ENCODE measurements around the gene ASPM. TPM values are rescaled to one million over a fixed set of nuclear protein-coding genes. Genes with fewer than 3 reads are reported as not detected.

Gene ASPM
- total RNA-seq, 2 donors from 2014 or later = 59.0 to 61.5 TPM

DNA sequence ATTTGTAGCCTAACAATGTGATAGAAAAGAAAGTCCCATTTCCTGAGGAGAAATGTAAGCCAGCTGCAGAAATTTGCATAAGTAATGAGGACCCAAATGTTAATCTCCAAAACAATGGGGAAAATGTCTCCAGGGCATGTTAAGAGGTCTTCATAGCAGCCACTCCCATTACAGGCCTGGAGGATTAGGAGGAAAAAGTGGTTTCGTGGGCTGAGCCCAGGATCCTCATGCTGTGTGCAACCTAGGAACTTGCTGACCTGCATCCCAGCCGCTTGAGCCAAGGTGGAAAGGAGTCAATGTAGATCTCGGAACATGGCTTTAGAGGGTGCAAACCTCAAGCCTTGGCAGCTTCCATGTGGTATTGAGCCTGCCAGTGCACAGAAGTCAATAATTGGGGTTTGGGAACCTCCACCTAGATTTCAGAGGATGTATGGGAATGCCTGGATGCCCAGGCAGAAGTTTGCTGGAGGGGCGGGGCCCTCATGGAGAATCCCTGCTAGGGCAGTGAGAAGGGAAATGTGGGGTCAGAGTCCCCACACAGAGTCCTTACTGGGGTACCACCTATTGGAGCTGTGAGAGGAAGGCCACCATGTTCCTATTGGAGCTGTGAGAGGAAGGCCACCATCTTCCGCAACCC lies 65.2 kb downstream of the ASPM start:
- H3K4me3 Mint-ChIP-seq = no peak overlapping the region
- peaks cover 14% of the 10 kb centered on the region for H3K36me3 Mint-ChIP-seq (ENCODE audit: low read depth)

DNA sequence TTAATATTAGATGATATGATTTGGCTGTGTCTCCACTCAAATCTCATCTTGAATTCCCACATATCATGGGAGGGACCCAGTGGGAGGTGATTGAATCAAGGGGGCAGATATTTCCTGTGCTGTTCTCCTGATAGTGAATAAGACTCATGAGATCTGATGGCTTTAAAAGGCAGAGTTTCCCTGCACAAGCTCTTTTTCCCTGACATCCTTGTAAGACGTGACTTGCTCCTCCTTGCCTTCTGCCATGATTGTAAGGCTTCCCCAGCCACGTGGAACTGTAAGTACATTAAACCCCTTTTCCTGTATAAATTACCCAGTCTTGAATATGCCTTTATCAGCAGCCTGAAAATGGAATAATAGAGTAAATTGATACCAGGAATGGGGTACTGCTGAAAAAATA lies 66.1 kb downstream of the ASPM start:
- Mint-ChIP-seq H3K4me1 (no peaks in the 10 kb centered on the region), H3K27ac (no peak overlapping the region), H3K9me3 (peaks cover 12% of the 10 kb centered on the region), H3K4me3 (no peak overlapping the region), H3K36me3 (ENCODE audit: low read depth) (peaks cover 12% of the 10 kb centered on the region), H3K27me3 (peaks cover 2% of the 10 kb centered on the region)
- ATAC-seq (replicated peaks) = no peak

More for the DNA sequence above, 65.2 kb downstream of the ASPM start:
- H3K4me1 Mint-ChIP-seq = no peaks in the 10 kb centered on the region
- H3K27ac Mint-ChIP-seq = no peak overlapping the region
- H3K27me3 Mint-ChIP-seq = peaks cover 2% of the 10 kb centered on the region
- H3K9me3 Mint-ChIP-seq = peaks cover 12% of the 10 kb centered on the region
- no peak for ATAC-seq (replicated peaks)

DNA sequence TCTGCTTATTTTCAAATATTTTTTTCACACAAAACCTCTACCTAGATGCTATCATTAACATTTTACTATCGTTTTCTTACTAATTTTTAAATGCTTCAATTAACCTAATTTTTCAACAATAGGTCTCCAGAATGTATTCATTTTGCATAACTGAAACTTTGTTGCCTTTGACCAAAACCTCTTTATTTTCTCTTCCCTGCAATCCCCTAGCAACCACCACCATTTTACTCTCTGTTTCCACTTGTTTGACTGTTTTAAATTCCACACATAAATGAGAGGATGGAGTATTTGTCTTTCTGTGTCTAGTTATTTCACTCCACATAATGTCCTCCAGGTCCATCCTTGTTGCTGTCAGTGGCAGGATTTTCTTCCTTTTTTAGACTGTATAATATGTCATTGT lies 69.9 kb downstream of the ASPM start:
- Mint-ChIP-seq H3K4me3 (no peak overlapping the region), H3K27ac (no peak overlapping the region), H3K27me3 (peaks cover 2% of the 10 kb centered on the region), H3K4me1 (no peaks in the 10 kb centered on the region), H3K9me3 (peaks cover 8% of the 10 kb centered on the region), H3K36me3 (ENCODE audit: low read depth) (no peaks in the 10 kb centered on the region)
- no peak for ATAC-seq (replicated peaks)

DNA sequence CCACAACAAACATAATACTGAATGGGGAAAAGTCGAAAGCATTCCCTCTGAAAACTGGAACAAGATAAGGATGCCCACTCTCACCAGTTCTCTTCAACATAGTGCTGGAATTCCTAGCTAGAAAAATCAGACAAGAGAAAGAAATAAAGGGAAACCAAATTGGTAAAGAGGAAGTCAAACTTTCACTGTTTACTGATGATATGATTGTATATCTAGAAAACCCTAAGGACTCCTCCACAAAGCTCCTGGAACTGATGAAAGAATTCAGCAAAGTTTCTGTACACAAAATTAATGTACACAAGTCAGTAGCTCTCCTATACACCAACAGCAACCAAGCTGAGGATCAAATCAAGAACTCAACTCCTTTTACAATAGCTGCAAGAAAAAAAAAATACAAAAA lies 72.5 kb downstream of the ASPM start:
- Mint-ChIP-seq H3K4me1 (no peaks in the 10 kb centered on the region), H3K36me3 (ENCODE audit: low read depth) (no peaks in the 10 kb centered on the region), H3K27ac (no peak overlapping the region), H3K9me3 (no peaks in the 10 kb centered on the region), H3K4me3 (no peak overlapping the region), H3K27me3 (peaks cover 3% of the 10 kb centered on the region)
- ATAC-seq (replicated peaks) = no peak

DNA sequence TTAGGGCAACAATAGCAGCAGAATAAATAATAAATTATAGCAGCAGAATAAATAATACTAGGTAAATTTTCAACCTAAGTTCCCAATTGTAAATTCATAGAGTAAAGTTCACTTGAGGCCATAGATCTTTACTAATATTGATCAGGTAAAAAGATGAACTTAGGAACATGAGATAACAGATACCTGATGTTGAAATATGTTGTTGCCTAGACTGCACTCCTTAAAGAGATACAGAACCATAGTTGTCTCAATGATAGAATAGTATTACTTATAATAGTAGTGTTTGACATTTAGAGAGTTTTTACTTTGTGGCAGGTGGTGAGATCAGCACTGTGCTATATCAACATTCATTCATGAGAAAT lies 79.0 kb downstream of the ASPM start:
- Mint-ChIP-seq H3K4me3 (no peak overlapping the region), H3K9me3 (no peaks in the 10 kb centered on the region), H3K4me1 (no peaks in the 10 kb centered on the region), H3K27ac (no peak overlapping the region), H3K27me3 (peaks cover 6% of the 10 kb centered on the region), H3K36me3 (ENCODE audit: low read depth) (no peaks in the 10 kb centered on the region)
- ATAC-seq (replicated peaks) = no peak

DNA sequence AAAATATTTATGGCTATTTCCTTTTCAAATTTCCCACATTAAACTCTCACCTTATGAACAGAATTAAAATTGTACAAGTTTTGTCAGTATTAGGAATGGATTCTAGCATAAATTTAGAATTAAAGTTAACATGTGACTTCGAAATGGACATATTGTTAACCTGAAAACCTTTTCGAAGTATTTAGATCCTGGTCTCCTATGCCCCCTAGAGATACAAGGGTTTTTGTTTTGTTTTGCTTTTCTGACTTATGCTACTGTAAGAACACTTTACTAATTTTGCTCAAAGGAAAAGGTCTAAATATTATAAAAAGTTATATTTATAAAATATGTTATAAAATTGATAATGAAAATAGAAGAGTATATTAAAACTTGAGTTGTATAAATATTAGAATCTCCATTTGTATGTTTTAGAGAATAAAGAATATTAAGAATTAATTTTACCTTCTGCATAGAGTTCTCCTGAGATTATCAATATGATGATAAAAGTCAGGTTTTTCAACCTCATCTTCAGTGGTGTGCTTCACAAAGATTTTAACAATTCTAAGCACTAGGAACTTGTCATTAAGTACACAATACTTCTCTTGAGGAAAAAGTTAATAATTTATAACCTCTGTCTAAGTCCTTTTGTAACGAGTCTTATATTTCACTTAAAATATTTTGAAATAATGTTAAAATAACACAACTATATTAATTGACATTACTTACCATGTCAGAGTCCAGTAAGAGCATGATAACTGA lies 79.6 kb downstream of the ASPM start, which contains the start of gene F13B:
Gene F13B (minus strand): TSS at position 542 of the 738 bp plus-strand sequence. CDS start 37 bp downstream, at position 505.
- Mint-ChIP-seq H3K27ac (no peak within 1 kb of the TSS), H3K4me3 (no peak within 1 kb of the TSS), H3K27me3 (peaks cover 9% of the 10 kb centered on the region), H3K4me1 (no peaks in the 10 kb centered on the region), H3K9me3 (no peaks in the 10 kb centered on the region), H3K36me3 (ENCODE audit: low read depth) (no peaks in the 10 kb centered on the region)
- ATAC-seq (replicated peaks) = no peak

DNA sequence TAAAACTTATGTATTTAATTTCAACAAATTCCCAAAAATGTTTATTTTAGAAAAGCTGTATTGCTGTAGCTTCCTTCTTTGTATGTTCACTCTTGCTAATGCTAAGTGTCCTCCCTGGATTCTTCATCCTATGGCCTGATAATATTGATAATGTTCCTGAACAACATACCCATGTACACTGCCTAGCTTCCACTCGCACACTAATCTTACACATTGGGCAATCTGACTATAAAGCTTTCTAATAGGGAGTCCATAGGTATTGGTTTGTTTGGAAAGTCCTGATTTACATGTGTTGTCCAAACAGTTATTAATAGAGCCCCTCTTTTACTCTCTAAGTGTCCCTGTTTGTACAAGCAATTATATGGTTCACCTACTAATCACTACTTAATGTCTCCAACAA lies 80.2 kb downstream of the ASPM start:
- H3K4me3 Mint-ChIP-seq = no peak overlapping the region
- ATAC-seq (replicated peaks) = no peak
- H3K36me3 Mint-ChIP-seq (ENCODE audit: low read depth) = no peaks in the 10 kb centered on the region
- no peaks in the 10 kb centered on the region for H3K9me3 Mint-ChIP-seq
- H3K4me1 Mint-ChIP-seq = no peaks in the 10 kb centered on the region
- peaks cover 10% of the 10 kb centered on the region for H3K27me3 Mint-ChIP-seq
- no peak overlapping the region for H3K27ac Mint-ChIP-seq

DNA sequence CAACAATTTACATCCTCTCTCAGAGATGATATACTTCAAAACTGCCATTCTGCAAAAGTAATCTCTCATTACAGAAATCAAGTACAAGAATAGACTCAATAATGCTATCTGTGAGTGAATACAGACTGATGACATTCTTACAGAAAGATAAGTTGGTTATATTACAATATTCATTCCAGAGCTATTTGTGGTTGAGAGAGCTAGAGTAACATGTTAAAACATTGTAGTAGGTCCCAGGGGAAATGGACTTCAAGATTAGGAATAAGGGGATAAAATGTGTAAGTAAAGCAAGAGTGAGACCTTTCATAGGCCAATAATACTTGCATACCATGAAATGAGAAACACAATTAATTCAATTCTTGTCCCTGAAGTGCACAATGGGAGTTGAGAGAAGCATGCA lies 80.9 kb downstream of the ASPM start:
- H3K27me3 Mint-ChIP-seq = peaks cover 10% of the 10 kb centered on the region

DNA sequence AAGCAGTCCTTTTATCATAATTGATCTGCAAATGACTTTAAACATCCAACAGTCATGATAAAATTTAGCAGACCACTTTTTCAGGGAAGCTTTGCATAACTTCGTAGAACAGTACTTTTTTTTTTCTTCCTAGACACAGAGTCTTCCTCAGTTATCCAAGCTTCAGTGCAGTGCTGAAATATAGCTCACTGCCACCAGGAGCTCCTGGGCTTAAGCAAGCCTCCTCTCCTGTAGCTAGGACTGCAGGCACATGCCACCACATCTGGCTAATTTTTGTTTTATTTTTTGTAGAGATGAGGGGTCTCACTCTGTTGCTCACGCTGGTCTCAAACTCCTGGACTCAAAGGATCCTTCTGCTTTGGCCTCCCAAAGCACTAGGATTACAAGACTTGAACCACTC lies 83.3 kb downstream of the ASPM start:
- ATAC-seq (replicated peaks) = no peak
- Mint-ChIP-seq H3K36me3 (ENCODE audit: low read depth) (no peaks in the 10 kb centered on the region), H3K27ac (no peak overlapping the region), H3K4me1 (no peaks in the 10 kb centered on the region), H3K9me3 (no peaks in the 10 kb centered on the region), H3K4me3 (no peak overlapping the region), H3K27me3 (peaks cover 7% of the 10 kb centered on the region)

More for the DNA sequence above, 80.9 kb downstream of the ASPM start:
- no peaks in the 10 kb centered on the region for H3K36me3 Mint-ChIP-seq (ENCODE audit: low read depth)
- no peak for ATAC-seq (replicated peaks)
- no peak overlapping the region for H3K27ac Mint-ChIP-seq
- no peak overlapping the region for H3K4me3 Mint-ChIP-seq
- no peaks in the 10 kb centered on the region for H3K4me1 Mint-ChIP-seq
- no peaks in the 10 kb centered on the region for H3K9me3 Mint-ChIP-seq

DNA sequence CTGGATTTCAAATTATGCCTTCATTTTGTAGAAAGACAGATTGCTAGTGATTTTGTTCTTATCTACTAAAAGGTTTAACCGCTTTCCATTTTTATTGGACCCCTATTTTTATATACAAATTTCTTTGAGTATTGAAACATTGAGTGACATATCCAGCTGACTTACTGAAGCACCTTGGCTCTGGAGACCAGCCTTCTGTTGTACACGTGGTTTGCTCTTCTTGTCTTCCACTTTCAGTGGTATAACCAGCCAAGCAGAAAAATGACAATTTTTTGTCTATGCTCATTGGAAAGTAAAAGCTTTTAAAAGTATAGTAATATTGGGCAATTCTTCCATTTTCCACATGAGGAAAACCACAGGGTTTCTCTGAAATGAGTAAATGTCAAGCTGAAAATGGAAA lies 83.8 kb downstream of the ASPM start:
- ATAC-seq (replicated peaks) = no peak
- no peak overlapping the region for H3K27ac Mint-ChIP-seq
- no peak overlapping the region for H3K4me3 Mint-ChIP-seq
- H3K27me3 Mint-ChIP-seq = peaks cover 7% of the 10 kb centered on the region
- H3K36me3 Mint-ChIP-seq (ENCODE audit: low read depth) = no peaks in the 10 kb centered on the region
- no peaks in the 10 kb centered on the region for H3K9me3 Mint-ChIP-seq
- no peaks in the 10 kb centered on the region for H3K4me1 Mint-ChIP-seq

DNA sequence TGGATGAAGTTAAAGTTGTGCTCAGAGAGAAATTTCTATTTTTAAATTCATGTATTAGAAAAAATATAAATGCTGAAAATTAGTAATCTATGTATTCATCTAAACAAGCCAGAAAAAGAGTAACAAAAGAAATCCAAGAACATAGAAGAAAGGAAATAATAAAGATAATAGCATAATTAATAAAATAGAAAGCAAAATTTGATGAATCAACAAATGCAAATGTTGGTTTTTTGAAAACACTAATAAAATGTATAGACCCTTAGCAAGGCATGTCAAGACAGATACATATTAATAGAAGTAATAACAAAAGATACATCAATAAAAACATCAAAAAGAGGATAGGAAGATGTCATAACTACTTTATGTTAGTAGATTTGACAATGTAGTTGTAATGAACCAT lies 97.4 kb downstream of the ASPM start:
- H3K4me1 Mint-ChIP-seq = no peaks in the 10 kb centered on the region
- no peaks in the 10 kb centered on the region for H3K36me3 Mint-ChIP-seq (ENCODE audit: low read depth)
- ATAC-seq (replicated peaks) = no peak
- H3K4me3 Mint-ChIP-seq = no peak overlapping the region
- H3K27ac Mint-ChIP-seq = no peak overlapping the region
- H3K9me3 Mint-ChIP-seq = peaks cover 4% of the 10 kb centered on the region
- H3K27me3 Mint-ChIP-seq = peaks cover 4% of the 10 kb centered on the region

DNA sequence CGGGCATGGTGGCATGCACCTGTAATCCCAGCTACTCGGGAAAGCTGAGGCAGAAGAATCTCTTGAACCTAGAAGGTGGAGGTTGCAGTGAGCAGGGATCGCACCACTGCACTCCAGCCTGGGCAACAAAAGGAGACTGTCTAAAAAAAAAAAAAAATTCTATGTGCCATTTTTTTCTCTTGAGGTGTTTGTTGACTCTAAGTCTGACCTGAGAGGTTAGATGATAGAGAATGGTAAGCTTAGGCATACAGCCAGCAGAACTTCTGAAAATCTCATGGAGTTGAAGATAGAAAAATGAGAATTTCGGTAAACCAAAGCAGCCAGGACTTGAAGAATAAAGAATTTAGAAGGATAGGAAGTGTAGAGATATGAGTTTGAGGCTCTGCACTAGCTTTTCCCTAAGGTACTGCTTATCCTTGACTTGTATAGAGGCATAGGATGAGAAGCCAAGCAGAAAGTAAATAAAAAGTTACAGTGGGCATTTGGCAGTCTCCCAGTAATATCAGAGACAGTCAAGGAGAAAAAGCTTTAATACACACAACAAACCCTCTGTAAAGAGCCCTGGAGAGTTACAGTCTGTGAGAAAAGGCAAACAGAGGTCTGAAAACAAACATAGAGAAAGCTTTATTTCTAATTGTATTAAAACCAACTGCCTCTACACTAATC lies 103.7 kb downstream of the ASPM start:
- H3K9me3 Mint-ChIP-seq = peaks cover 4% of the 10 kb centered on the region

DNA sequence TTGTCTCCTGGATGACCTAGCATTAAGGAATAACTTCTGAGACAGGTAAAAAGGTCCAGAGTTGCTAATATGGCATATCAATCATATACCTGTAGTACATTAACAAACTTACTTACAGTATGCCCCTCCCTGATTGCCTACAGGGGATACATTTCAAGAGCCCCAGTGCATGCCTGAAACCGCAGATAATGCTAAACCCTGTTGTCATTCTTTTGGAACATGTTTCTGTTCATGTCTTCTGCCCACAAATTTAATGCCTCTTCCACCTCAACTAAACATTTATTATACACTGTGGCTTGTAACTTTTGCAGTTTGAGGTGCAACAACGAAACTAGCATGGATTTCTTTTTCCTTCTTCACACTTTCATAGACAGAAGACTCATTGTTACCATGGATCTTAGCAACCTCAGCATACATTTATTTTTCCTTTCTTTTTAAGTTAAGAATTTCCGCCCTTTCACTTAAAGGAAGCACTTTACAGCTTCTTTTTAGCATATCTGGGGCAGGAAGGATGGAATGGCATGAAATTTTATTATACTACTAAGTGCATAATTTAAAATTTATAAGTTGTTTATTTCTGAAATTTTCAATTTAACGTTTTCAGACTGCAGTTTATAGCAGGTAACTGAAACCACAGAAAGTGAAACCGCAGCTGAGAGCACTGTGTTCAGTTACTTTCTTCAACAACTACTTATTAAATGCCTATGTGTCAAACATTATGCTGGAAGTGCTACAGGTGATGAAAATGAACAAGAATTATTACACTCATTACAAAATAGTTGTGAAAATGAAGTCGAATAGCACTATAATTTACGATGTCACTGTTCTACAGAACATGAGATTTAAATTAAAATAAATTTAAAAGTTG lies 104.7 kb downstream of the ASPM start:
- H3K4me1 Mint-ChIP-seq = no peaks in the 10 kb centered on the region
- H3K9me3 Mint-ChIP-seq = peaks cover 4% of the 10 kb centered on the region
- H3K27me3 Mint-ChIP-seq = peaks cover 10% of the 10 kb centered on the region
- H3K36me3 Mint-ChIP-seq (ENCODE audit: low read depth) = no peaks in the 10 kb centered on the region
- no peak for ATAC-seq (replicated peaks)
- no peak overlapping the region for H3K4me3 Mint-ChIP-seq
- H3K27ac Mint-ChIP-seq = no peak overlapping the region

More for the DNA sequence above, 103.7 kb downstream of the ASPM start:
- Mint-ChIP-seq H3K27me3 (peaks cover 9% of the 10 kb centered on the region), H3K27ac (no peak overlapping the region), H3K4me1 (no peaks in the 10 kb centered on the region), H3K4me3 (no peak overlapping the region), H3K36me3 (ENCODE audit: low read depth) (no peaks in the 10 kb centered on the region)
- ATAC-seq (replicated peaks) = no peak

DNA sequence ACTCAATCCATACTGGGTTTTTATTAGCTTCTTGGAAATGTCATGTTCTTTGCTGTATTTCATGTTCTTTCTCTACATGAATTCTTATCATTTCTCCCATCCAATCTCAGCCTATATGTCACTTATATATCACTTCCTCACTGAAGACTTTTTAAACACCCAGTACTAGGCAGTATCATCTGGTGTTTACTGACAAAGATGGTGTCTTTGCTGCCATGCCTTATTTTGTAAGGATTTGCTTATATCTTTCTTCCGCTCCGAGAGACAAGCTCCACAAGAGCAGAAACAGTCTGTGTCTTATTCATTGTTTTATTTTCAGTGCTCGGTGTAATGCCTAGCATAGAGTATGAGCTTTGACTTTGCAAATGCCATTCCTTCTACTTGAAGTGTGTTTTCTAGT lies 109.6 kb downstream of the ASPM start:
- Mint-ChIP-seq H3K4me3 (no peak overlapping the region), H3K4me1 (no peaks in the 10 kb centered on the region), H3K9me3 (no peaks in the 10 kb centered on the region), H3K36me3 (ENCODE audit: low read depth) (no peaks in the 10 kb centered on the region), H3K27me3 (peaks cover 14% of the 10 kb centered on the region), H3K27ac (no peak overlapping the region)
- ATAC-seq (replicated peaks) = no peak

Measured in activated T-helper 17 cell treated with anti-CD3 and anti-CD28 coated beads, Interleukin-2, amount 50 U/mL, for 72 hours (primary cell).